Pancreas (tissue), 10 donors: Measurements from ENCODE around the gene KDM4B. TPM values are rescaled to one million over a fixed set of nuclear protein-coding genes. Genes with fewer than 3 reads are reported as not detected.
A peak's percentile ranks its signal among the peaks of the same experiment; 100 is the strongest.

Experiments
- ATAC-seq, 4 donors: fragments of 200-7000 bp; cut with Tn5 transposase; one replicate each; pipeline versions ENCODE4 v1.8.0 to v1.9.1; 2020; ENCODE audit warnings: mild to moderate bottlenecking in 4 of 4, moderate library complexity in 4 of 4
- DNase-seq, 6 donors: peaks; one replicate each; pipeline ENCODE4 v3.0.0-alpha.2; 2020
- FAIRE-seq: peaks from 2 replicates; lab custom pipeline; 2012; peaks lifted over from hg19 to GRCh38; lab: Jason Lieb, UNC
- H3K27ac ChIP-seq, 4 donors: fragments of 200-600 bp; sonication (generic); 1 replicate in 3 of 4; 2 replicates in 1 of 4; pipeline versions ENCODE4 v1.5.0 to v1.8.0; 2020
- H3K27me3 ChIP-seq, 4 donors: fragments of 200-600 bp; one replicate each; pipeline ENCODE4 v1.8.0; 2021
- H3K36me3 ChIP-seq, 3 donors: fragments of 200-600 bp; sonication (generic) in 1 of 3; one replicate each; pipeline versions ENCODE4 v1.5.0 to v1.8.0; 2020 to 2021
- H3K4me1 ChIP-seq, 3 donors: fragments of 200-600 bp; one replicate each; pipeline ENCODE4 v1.8.0; 2021
- H3K4me3 ChIP-seq, 4 donors: fragments of 200-600 bp; sonication (generic) in 2 of 4; one replicate each; pipeline versions ENCODE4 v1.5.0 to v1.8.0; 2020 to 2021
- H3K9me3 ChIP-seq, 4 donors: fragments of 200-600 bp; one replicate each; pipeline ENCODE4 v1.8.0; 2021
- whole genome bisulfite sequencing, 2 donors: extraction: QIAGEN DNeasy Blood & Tissue Kit; methylation state at CpG; one replicate each; pipeline ENCODE4 v1.1.7; 2013; 5-methylcytosine and 5-hydroxymethylcytosine counted together
- intact Hi-C, 3 donors: fragments of 100-400 bp; cut with DNase I; formaldehyde crosslinking; loops; one replicate each; pipeline versions ENCODE4 v1.11.1 to v1.14.2; 2022
- polyA plus RNA-seq, 2 donors: library from polyadenylated mRNA; stranded (reverse); fragments of 200-250 nt; gene quantifications; one replicate each; pipeline ENCODE4 v1.2.3, GENCODE V29; 2013
- total RNA-seq, 6 donors: library from RNA; stranded (reverse); fragmentation: NEBNext Ultra II Directional in 4 of 6; extraction: Animal tissue kit (Norgen Biotek cat#: 25700) in 4 of 6; gene quantifications; one replicate each; pipeline versions ENCODE4 v1.2.1 to v1.2.4, GENCODE V29; 2021 to 2023
- TF ChIP-seq, protein P1 (sequence below), 4 donors: fragments of 200-600 bp; sonication (generic) in 3 of 4; IDR thresholded peaks; one replicate each; pipeline versions ENCODE4 v1.5.0 to v1.8.0; 2021; ENCODE audit warnings: antibody characterized with exemption in 4 of 4
- donor health status: healthy with polysubstance abuse.
- donor health status: DM: no; HTN: no; CAD: no; lungs with moderate emphysema.
- donor health status: DM: no; HTN: no; CAD: no.
- donor health status: control.
- donor health status: control.
- donor health status: Bipolar disorder and iron deficiency.
- donor health status: DM: yes; HTN: yes; CAD: no.
- donor health status: DM: no; HTN: no; CAD: no.
- donor health status: DM: no; HTN: no; CAD: no.
- donor health status: DM: yes; HTN: yes; CAD: no.

KDM4B gene
- total and polyA plus RNA-seq, 8 donors: 13.8 to 24.0 (median 18.5) TPM

DNA sequence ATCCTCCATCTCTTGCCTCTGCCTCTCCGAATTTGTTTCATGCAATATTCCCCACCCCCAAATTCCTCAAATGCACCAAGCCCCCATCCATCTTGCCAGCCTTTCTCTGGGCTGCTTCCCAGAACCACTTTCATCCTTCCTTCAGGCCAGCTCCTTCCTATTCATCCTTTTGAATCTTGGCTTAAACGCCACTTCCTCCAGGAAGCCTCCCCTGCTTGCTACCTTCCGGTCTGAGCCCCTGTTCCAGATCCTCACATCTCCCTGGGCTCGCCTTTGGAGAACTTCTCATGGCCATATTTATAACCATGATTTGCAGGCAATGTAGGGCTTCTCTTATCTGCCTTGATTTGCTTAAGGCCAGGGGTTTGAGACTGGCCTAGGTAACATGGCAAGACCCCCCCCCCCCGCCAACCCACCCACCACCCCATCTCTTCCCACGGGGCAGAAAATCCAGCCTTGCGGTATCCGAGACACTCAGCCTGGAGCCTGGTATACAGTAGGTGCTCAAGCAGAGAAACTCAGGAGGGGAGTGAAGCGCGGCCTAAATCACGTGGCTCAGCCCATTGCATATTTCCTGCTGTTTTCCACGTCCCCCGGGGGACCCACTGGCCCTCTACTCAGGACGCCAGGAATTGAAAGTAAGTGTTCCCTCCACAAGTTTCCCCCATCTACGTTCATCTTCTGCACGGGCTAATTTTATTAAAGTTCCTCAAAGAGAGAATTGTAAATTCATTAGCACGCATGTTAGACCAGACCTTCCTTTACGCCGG, 219.8 kb downstream of the KDM4B start:
- H3K36me3 ChIP-seq: no peaks in the 10 kb centered on the region
- ATAC-seq (no peak), DNase-seq (peak in 1 of 6 donors; percentile 7), FAIRE-seq (no peak)
- no peak overlapping the region for H3K27ac ChIP-seq
- no peaks in the 10 kb centered on the region for H3K4me1 ChIP-seq
- H3K4me3 ChIP-seq: no peak overlapping the region
- H3K27me3 ChIP-seq: no peaks in the 10 kb centered on the region
- H3K9me3 ChIP-seq: no peaks in the 10 kb centered on the region
- TF ChIP-seq, protein P1, sequence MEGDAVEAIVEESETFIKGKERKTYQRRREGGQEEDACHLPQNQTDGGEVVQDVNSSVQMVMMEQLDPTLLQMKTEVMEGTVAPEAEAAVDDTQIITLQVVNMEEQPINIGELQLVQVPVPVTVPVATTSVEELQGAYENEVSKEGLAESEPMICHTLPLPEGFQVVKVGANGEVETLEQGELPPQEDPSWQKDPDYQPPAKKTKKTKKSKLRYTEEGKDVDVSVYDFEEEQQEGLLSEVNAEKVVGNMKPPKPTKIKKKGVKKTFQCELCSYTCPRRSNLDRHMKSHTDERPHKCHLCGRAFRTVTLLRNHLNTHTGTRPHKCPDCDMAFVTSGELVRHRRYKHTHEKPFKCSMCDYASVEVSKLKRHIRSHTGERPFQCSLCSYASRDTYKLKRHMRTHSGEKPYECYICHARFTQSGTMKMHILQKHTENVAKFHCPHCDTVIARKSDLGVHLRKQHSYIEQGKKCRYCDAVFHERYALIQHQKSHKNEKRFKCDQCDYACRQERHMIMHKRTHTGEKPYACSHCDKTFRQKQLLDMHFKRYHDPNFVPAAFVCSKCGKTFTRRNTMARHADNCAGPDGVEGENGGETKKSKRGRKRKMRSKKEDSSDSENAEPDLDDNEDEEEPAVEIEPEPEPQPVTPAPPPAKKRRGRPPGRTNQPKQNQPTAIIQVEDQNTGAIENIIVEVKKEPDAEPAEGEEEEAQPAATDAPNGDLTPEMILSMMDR (IDR thresholded peaks at IDR 0.05): no peak
- intact Hi-C loops: no loop called here
- 74 to 75% methylated on average over 19 of the region's 19 CpGs for WGBS, 2 donors

- WGBS, 2 donors: 49 to 55% methylated on average over 6 of the region's 6 CpGs
- TF ChIP-seq, protein P1 (IDR thresholded peaks at IDR 0.05): no peak
- intact Hi-C loops: no loop called here
- no peak for FAIRE-seq
- no peak overlapping the region for H3K4me3 ChIP-seq
- H3K27me3 ChIP-seq: no peaks in the 10 kb centered on the region
- no peak for DNase-seq
- H3K9me3 ChIP-seq: no peaks in the 10 kb centered on the region
- H3K27ac ChIP-seq: no peak overlapping the region
- H3K36me3 ChIP-seq: no peaks in the 10 kb centered on the region
- no peaks in the 10 kb centered on the region for H3K4me1 ChIP-seq
- ATAC-seq: no peak
These were observed 220.3 kb downstream of the KDM4B start for GRCh38 chr19:5189318-5189607.

GRCh38 chr19:5191091-5191490, 222.2 kb downstream of the KDM4B start:
- Histone ChIP-seq H3K27me3 (no peaks in the 10 kb centered on the region), H3K4me1 (no peaks in the 10 kb centered on the region), H3K9me3 (no peaks in the 10 kb centered on the region), H3K27ac (no peak overlapping the region), H3K36me3 (no peaks in the 10 kb centered on the region), H3K4me3 (no peak overlapping the region)
- intact Hi-C loops: no loop called here
- DNase-seq: no peak
- 82 to 90% methylated on average over 5 of the region's 5 CpGs for WGBS, 2 donors
- no peak for FAIRE-seq
- TF ChIP-seq, protein P1 (IDR thresholded peaks at IDR 0.05): no peak
- ATAC-seq: no peak

GRCh38 chr19:5192568-5192967, 223.7 kb downstream of the KDM4B start:
- intact Hi-C loops: no loop called here
- TF ChIP-seq, protein P1 (IDR thresholded peaks at IDR 0.05): no peak
- no peak overlapping the region for H3K27ac ChIP-seq
- WGBS, 2 donors: 79 to 80% methylated on average over 5 of the region's 5 CpGs
- no peaks in the 10 kb centered on the region for H3K9me3 ChIP-seq
- H3K4me3 ChIP-seq: no peak overlapping the region
- DNase-seq (no peak), FAIRE-seq (no peak), ATAC-seq (no peak)
- H3K4me1 ChIP-seq: no peaks in the 10 kb centered on the region
- H3K27me3 ChIP-seq: no peaks in the 10 kb centered on the region
- no peaks in the 10 kb centered on the region for H3K36me3 ChIP-seq

GRCh38 chr19:5193192-5193591, 224.3 kb downstream of the KDM4B start:
- intact Hi-C loops: no loop called here
- DNase-seq (no peak), ATAC-seq (no peak), FAIRE-seq (no peak)
- TF ChIP-seq, protein P1 (IDR thresholded peaks at IDR 0.05): no peak
- WGBS, 2 donors: 69 to 83% methylated on average over 7 of the region's 7 CpGs
- Histone ChIP-seq H3K4me1 (no peaks in the 10 kb centered on the region), H3K4me3 (no peak overlapping the region), H3K9me3 (no peaks in the 10 kb centered on the region), H3K27ac (no peak overlapping the region), H3K27me3 (no peaks in the 10 kb centered on the region), H3K36me3 (no peaks in the 10 kb centered on the region)
